Measurements from ENCODE around the gene HOTAIR.

Gene HOTAIR

GRCh38 chr12:53941187-53941586 is 33.6 kb downstream of the HOTAIR start:
- Histone ChIP-seq H3K27me3 (ENCODE audit: control insufficient read depth in 1 of 2, insufficient read depth in 1 of 2, low read length in 2 of 2) (peaks cover 90 to 96% of the 10 kb centered on the region in 2 experiments), H3K9ac (ENCODE audit: low read length) (no peak overlapping the region), H3K4me3 (ENCODE audit: insufficient read depth in 1 of 2, low read depth in 1 of 2, low read length in 2 of 2) (no peak overlapping the region), H2BK12ac (ENCODE audit: low read length in 2 of 2) (no peak overlapping the region), H3K4me1 (ENCODE audit: control insufficient read depth, insufficient read depth, low read depth, low read length) (peaks cover 11% of the 10 kb centered on the region), H2BK15ac (ENCODE audit: low read depth, poor library complexity, severe bottlenecking) (no peak overlapping the region), H3K36me3 (ENCODE audit: control insufficient read depth in 1 of 2, insufficient read depth in 2 of 2, low read depth in 1 of 2, low read length in 2 of 2) (peaks cover 0 to 2% of the 10 kb centered on the region in 2 experiments), H3K4ac (ENCODE audit: low read depth in 1 of 2, low read length in 2 of 2) (no peak overlapping the region), H3K18ac (ENCODE audit: low read depth in 1 of 2, low read length in 2 of 2) (no peak overlapping the region), H2BK120ac (ENCODE audit: low read depth, low read length) (no peak overlapping the region), H3K9me3 (ENCODE audit: control insufficient read depth, low read length) (no peaks in the 10 kb centered on the region), H2BK5ac (ENCODE audit: low read depth, low read length, poor library complexity, severe bottlenecking) (no peak overlapping the region), H3K79me1 (replicated peaks; ENCODE audit: low read length, poor library complexity, severe bottlenecking) (no peaks in the 10 kb centered on the region), H3K14ac (ENCODE audit: low read length in 2 of 2) (no peak overlapping the region), H3K27ac (ENCODE audit: low read length, poor library complexity, severe bottlenecking) (no peak overlapping the region), H2AK5ac (ENCODE audit: low read length, severe bottlenecking) (no peak overlapping the region), H3K4me2 (ENCODE audit: low read length, poor library complexity, severe bottlenecking) (no peak overlapping the region), H4K91ac (ENCODE audit: low read length) (no peak overlapping the region), H2AFZ (ENCODE audit: low read depth, low read length) (no peak overlapping the region), H4K8ac (ENCODE audit: low read length) (no peak overlapping the region), H3K23ac (ENCODE audit: low read length in 2 of 2) (no peak overlapping the region)
- no peak for DNase-seq

GRCh38 chr12:53940443-53941014 is 34.2 kb downstream of the HOTAIR start:
- Histone ChIP-seq H3K9ac (ENCODE audit: low read length) (no peak overlapping the region), H3K4me3 (ENCODE audit: insufficient read depth in 1 of 2, low read depth in 1 of 2, low read length in 2 of 2) (no peak overlapping the region), H3K4me2 (ENCODE audit: low read length, poor library complexity, severe bottlenecking) (no peak overlapping the region), H3K18ac (ENCODE audit: low read depth in 1 of 2, low read length in 2 of 2) (no peak overlapping the region), H3K23ac (ENCODE audit: low read length in 2 of 2) (no peak overlapping the region), H2BK5ac (ENCODE audit: low read depth, low read length, poor library complexity, severe bottlenecking) (no peak overlapping the region), H4K91ac (ENCODE audit: low read length) (no peak overlapping the region), H3K14ac (ENCODE audit: low read length in 2 of 2) (no peak overlapping the region), H3K4ac (ENCODE audit: low read depth in 1 of 2, low read length in 2 of 2) (no peak overlapping the region), H2BK120ac (ENCODE audit: low read depth, low read length) (no peak overlapping the region), H3K27me3 (ENCODE audit: control insufficient read depth in 1 of 2, insufficient read depth in 1 of 2, low read length in 2 of 2) (peaks cover 90 to 96% of the 10 kb centered on the region in 2 experiments), H2BK15ac (ENCODE audit: low read depth, poor library complexity, severe bottlenecking) (no peak overlapping the region), H2BK12ac (ENCODE audit: low read length in 2 of 2) (no peak overlapping the region), H3K9me3 (ENCODE audit: control insufficient read depth, low read length) (no peaks in the 10 kb centered on the region), H3K27ac (ENCODE audit: low read length, poor library complexity, severe bottlenecking) (no peak overlapping the region), H2AK5ac (ENCODE audit: low read length, severe bottlenecking) (no peak overlapping the region), H2AFZ (ENCODE audit: low read depth, low read length) (no peak overlapping the region), H3K36me3 (ENCODE audit: control insufficient read depth in 1 of 2, insufficient read depth in 2 of 2, low read depth in 1 of 2, low read length in 2 of 2) (peaks cover 0 to 2% of the 10 kb centered on the region in 2 experiments), H3K79me1 (replicated peaks; ENCODE audit: low read length, poor library complexity, severe bottlenecking) (no peaks in the 10 kb centered on the region), H3K4me1 (ENCODE audit: control insufficient read depth, insufficient read depth, low read depth, low read length) (peaks cover 11% of the 10 kb centered on the region), H4K8ac (ENCODE audit: low read length) (no peak overlapping the region)
- no peak for DNase-seq
- 22% methylated on average over 9 of the region's 9 CpGs for WGBS

GRCh38 chr12:53939141-53940108 is 35.3 kb downstream of the HOTAIR start:
- H3K79me1 ChIP-seq (replicated peaks; ENCODE audit: low read length, poor library complexity, severe bottlenecking) = no peaks in the 10 kb centered on the region
- 7% methylated on average over 83 of the region's 91 CpGs for WGBS
- peaks cover 13% of the 10 kb centered on the region for H3K4me1 ChIP-seq (ENCODE audit: control insufficient read depth, insufficient read depth, low read depth, low read length)
- no peak overlapping the region for H3K27ac ChIP-seq (ENCODE audit: low read length, poor library complexity, severe bottlenecking)
- peak; percentile 29 for DNase-seq
- peaks cover 0 to 2% of the 10 kb centered on the region in 2 experiments for H3K36me3 ChIP-seq (ENCODE audit: control insufficient read depth in 1 of 2, insufficient read depth in 2 of 2, low read depth in 1 of 2, low read length in 2 of 2)
- peak overlapping the region; percentile 13 for H3K4me2 ChIP-seq (ENCODE audit: low read length, poor library complexity, severe bottlenecking)
- H3K14ac ChIP-seq (ENCODE audit: low read length in 2 of 2) = no peak overlapping the region
- no peak overlapping the region for H3K4me3 ChIP-seq (ENCODE audit: insufficient read depth in 1 of 2, low read depth in 1 of 2, low read length in 2 of 2)
- no peak overlapping the region for H3K18ac ChIP-seq (ENCODE audit: low read depth in 1 of 2, low read length in 2 of 2)
- H2BK15ac ChIP-seq (ENCODE audit: low read depth, poor library complexity, severe bottlenecking) = no peak overlapping the region
- peaks cover 90 to 96% of the 10 kb centered on the region in 2 experiments for H3K27me3 ChIP-seq (ENCODE audit: control insufficient read depth in 1 of 2, insufficient read depth in 1 of 2, low read length in 2 of 2)
- no peak overlapping the region for H4K91ac ChIP-seq (ENCODE audit: low read length)
- H4K8ac ChIP-seq (ENCODE audit: low read length) = no peak overlapping the region
- no peak overlapping the region for H2AK5ac ChIP-seq (ENCODE audit: low read length, severe bottlenecking)
- H3K9ac ChIP-seq (ENCODE audit: low read length) = no peak overlapping the region
- no peak overlapping the region for H2BK120ac ChIP-seq (ENCODE audit: low read depth, low read length)
- H3K4ac ChIP-seq (ENCODE audit: low read depth in 1 of 2, low read length in 2 of 2) = no peak overlapping the region
- peak overlapping the region in 1 of 2 experiments; percentile 34 for H3K23ac ChIP-seq (ENCODE audit: low read length in 2 of 2)
- no peak overlapping the region for H2BK5ac ChIP-seq (ENCODE audit: low read depth, low read length, poor library complexity, severe bottlenecking)
- no peak overlapping the region for H2BK12ac ChIP-seq (ENCODE audit: low read length in 2 of 2)
- H3K9me3 ChIP-seq (ENCODE audit: control insufficient read depth, low read length) = no peaks in the 10 kb centered on the region
- no peak overlapping the region for H2AFZ ChIP-seq (ENCODE audit: low read depth, low read length)

All from mesenchymal stem cell (in vitro differentiated cells and primary cell).